Right lobe of liver (tissue), 6 donors: ENCODE results near the gene HDAC4. TPM values are rescaled to one million over a fixed set of nuclear protein-coding genes. Genes with fewer than 3 reads are reported as not detected.
A peak's percentile ranks its signal among the peaks of the same experiment; 100 is the strongest.
"Not testable (repeated sequence)": the region's sequence is repeated elsewhere in the genome, so short reads cannot be mapped to it uniquely, and the experiment has no call there.

Experiments
- ATAC-seq, 4 donors: fragments of 200-7000 bp; cut with Tn5 transposase; one replicate each; pipeline ENCODE4 v1.9.1; 2020; ENCODE audit warnings: mild to moderate bottlenecking in 4 of 4, moderate library complexity in 4 of 4
- DNase-seq, 3 donors: peaks; one replicate each; pipeline ENCODE4 v3.0.0-alpha.2; 2020
- H3K27ac ChIP-seq, 3 donors: fragments of 200-600 bp; one replicate each; pipeline ENCODE4 v1.8.0; 2022
- H3K27me3 ChIP-seq, 2 donors: fragments of 200-600 bp; one replicate each; pipeline ENCODE4 v1.8.0; 2022
- H3K36me3 ChIP-seq, 4 donors: fragments of 200-600 bp; sonication (generic) in 1 of 4; one replicate each; pipeline versions ENCODE4 v1.5.1 to v1.8.0; 2017 to 2022; ENCODE audit warnings: control low read depth in 1 of 4
- H3K4me1 ChIP-seq, 4 donors: fragments of 200-600 bp; sonication (generic) in 1 of 4; one replicate each; pipeline versions ENCODE4 v1.5.1 to v1.8.0; 2017 to 2022; ENCODE audit warnings: control low read depth in 1 of 4
- H3K4me3 ChIP-seq, 3 donors: fragments of 200-600 bp; one replicate each; pipeline ENCODE4 v1.8.0; 2022
- H3K9me3 ChIP-seq, 4 donors: fragments of 200-600 bp; sonication (generic) in 1 of 4; one replicate each; pipeline versions ENCODE4 v1.5.1 to v1.8.0; 2017 to 2022; ENCODE audit warnings: control low read depth in 1 of 4
- POLR2A ChIP-seq: fragments of 450-650 bp; IDR thresholded peaks from one replicate; pipeline ENCODE4 v1.6.1; 2017; ENCODE audit warnings: antibody characterized with exemption, mild to moderate bottlenecking
- WGBS: methylation state at CpG from one replicate; pipeline ENCODE4 v1.1.6; 2018; ENCODE audit warnings: low coverage, low lambda C conversion rate; ENCODE audit not compliant: insufficient coverage; ENCODE audit errors: missing lambda C conversion rate; 5-methylcytosine and 5-hydroxymethylcytosine counted together
- intact Hi-C, 2 donors: fragments of 100-400 bp; cut with DNase I; formaldehyde crosslinking; loops; one replicate each; pipeline versions ENCODE4 v1.11.2 to v1.14.1; 2022
- total RNA-seq, 6 experiments: library from RNA; depleted of rRNA in 2 of 6; stranded (reverse); fragments of >200 nt in 2 of 6; fragmentation: NEBNext Ultra II Directional in 3 of 6; extraction: Animal tissue kit (Norgen Biotek cat#: 25700) in 3 of 6; gene quantifications; one replicate each; pipeline versions ENCODE4 v1.1.0 to v1.2.4, GENCODE V29; 2016 to 2023
- TF ChIP-seq, protein P1 (sequence below), 4 donors: fragments of 200-600 bp in 3 of 4; fragments of 450-650 bp in 1 of 4; IDR thresholded peaks; one replicate each; pipeline versions ENCODE4 v1.5.1 to v1.8.0; 2016 to 2022; ENCODE audit warnings: antibody characterized with exemption in 4 of 4, mild to moderate bottlenecking in 2 of 4
- donor health status: DM: no; HTN: yes; CAD: no.
- donor health status: DM: no; HTN: no; CAD: no.
- donor health status: DM: no; HTN: no; CAD: no.
- donor health status: DM: no; HTN: yes; CAD: no.
- donor health status: DM: no; HTN: yes; CAD: no.

The HDAC4 gene
- total RNA-seq, 6 experiments from 2014 or later = 8.9 to 22.4 (median 14.7) TPM

DNA sequence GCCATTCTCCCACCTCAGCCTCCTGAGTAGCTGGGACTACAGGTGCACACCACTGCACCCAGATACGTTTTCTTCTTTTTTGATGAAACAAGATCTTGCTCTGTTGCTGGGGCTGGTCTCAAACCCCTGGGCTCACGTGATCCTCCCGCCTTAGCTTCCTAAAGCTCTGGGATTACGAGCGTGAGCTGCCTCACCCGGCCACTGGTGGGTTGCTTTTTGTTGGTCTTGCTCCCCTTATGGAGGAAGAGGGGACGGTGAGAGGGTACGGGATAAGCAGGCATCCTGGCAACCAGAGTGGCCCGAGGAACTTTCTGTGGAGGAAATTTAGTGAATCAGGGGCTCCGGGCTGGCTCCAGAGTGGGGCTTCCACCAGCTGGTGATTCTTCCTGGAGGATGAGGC is 222.3 kb downstream of the HDAC4 start:
- ATAC-seq (no peak), DNase-seq (peak in 1 of 3 donors; percentile 38)
- Histone ChIP-seq H3K9me3 (no peaks in the 10 kb centered on the region), H3K27ac (no peak overlapping the region), H3K4me3 (no peak overlapping the region), H3K36me3 (peaks cover 0 to 6% (median 2%) of the 10 kb centered on the region in 4 donors), H3K4me1 (no peaks in the 10 kb centered on the region), H3K27me3 (no peaks in the 10 kb centered on the region)
- TF ChIP-seq, protein P1, sequence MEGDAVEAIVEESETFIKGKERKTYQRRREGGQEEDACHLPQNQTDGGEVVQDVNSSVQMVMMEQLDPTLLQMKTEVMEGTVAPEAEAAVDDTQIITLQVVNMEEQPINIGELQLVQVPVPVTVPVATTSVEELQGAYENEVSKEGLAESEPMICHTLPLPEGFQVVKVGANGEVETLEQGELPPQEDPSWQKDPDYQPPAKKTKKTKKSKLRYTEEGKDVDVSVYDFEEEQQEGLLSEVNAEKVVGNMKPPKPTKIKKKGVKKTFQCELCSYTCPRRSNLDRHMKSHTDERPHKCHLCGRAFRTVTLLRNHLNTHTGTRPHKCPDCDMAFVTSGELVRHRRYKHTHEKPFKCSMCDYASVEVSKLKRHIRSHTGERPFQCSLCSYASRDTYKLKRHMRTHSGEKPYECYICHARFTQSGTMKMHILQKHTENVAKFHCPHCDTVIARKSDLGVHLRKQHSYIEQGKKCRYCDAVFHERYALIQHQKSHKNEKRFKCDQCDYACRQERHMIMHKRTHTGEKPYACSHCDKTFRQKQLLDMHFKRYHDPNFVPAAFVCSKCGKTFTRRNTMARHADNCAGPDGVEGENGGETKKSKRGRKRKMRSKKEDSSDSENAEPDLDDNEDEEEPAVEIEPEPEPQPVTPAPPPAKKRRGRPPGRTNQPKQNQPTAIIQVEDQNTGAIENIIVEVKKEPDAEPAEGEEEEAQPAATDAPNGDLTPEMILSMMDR (IDR thresholded peaks at IDR 0.05) = no peak
- TF ChIP-seq POLR2A = no peak
- intact Hi-C loops = no loop called here
- WGBS = 96% methylated on average over 10 of the region's 10 CpGs

DNA sequence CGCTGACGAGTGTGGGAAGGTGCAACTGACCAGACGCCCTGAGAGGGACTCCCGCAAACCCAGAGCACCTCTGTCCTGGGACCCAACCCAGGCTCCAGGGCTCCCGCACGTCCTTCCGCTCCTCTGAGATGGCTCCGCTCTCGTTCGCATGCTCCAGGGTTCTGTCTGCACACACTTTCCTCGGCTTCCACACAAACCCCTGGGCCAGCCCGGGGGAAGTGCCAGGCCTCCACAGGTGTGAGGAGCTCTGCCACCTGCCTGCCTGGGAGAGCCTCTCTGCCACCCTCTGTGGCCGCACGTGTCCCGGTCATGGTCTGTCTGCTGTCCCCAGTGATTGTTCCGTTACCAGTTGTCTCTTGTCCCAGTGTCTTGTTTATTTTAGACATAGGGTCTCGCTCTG is 222.9 kb downstream of the HDAC4 start:
- no peak for TF ChIP-seq POLR2A
- TF ChIP-seq, protein P1 (IDR thresholded peaks at IDR 0.05) = no peak

DNA sequence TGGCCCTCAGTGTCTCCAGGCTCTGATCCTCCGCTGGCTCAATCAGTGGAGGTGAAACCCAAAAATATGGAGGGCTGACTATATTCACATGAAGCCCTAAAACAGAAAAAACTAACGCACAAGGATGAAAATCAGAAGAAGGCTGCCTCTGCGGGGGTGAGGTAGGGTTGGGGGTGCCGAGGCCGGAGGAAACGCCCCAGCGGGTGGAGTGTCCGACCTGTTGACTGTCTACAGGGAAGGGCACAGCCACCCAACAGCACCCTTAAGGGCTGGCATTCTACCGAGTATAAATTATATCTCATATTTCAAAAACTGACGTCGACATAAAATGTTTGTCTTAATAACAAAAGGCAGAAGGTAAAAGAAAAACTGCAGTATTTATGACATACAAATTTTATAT is 223.5 kb downstream of the HDAC4 start:
- WGBS = 92% methylated on average over 11 of the region's 11 CpGs

More for the DNA sequence above, 222.9 kb downstream of the HDAC4 start:
- intact Hi-C loops = no loop called here
- no peaks in the 10 kb centered on the region for H3K27me3 ChIP-seq
- ATAC-seq (no peak), DNase-seq (peak in 1 of 3 donors; percentile 28)
- no peaks in the 10 kb centered on the region for H3K4me1 ChIP-seq
- WGBS = 93% methylated on average over 8 of the region's 17 CpGs
- no peak overlapping the region for H3K27ac ChIP-seq
- H3K9me3 ChIP-seq = no peaks in the 10 kb centered on the region
- H3K4me3 ChIP-seq = no peak overlapping the region
- peaks cover 0 to 6% (median 2%) of the 10 kb centered on the region in 4 donors for H3K36me3 ChIP-seq

DNA sequence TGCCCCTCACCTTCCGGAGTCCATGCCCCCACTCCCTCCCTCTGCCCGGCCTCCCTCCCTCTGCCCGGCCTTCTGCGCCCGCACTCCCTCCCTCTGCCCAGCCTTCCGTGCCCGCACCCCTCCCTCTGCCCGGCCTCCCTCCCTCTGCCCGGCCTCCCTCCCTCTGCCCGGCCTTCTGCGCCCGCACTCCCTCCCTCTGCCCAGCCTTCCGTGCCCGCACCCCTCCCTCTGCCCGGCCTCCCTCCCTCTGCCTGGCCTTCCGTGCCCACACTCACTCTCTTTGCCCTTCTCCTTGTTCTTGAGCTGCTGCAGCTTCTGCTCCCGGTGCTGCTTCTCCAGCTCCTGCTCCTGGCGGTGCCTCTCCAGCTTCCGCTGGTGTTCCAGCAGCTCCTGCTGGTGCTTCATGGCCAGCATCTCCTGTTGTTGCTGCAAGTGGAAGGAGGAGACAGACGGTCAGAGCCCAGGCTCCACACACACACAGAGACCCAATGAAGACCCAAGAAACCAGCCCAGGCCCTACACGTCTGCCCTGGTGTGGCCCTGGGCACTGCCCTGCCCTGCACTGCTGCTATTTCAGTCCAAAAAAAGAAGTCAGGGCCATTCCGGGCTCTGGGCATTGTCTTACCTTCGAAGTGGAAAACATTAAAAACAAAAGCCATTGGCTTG is 224.5 kb downstream of the HDAC4 start:
- H3K4me1 ChIP-seq, H3K27ac ChIP-seq, H3K27me3 ChIP-seq, H3K9me3 ChIP-seq, H3K36me3 ChIP-seq, ATAC-seq, H3K4me3 ChIP-seq, intact Hi-C loops: not testable (repeated sequence)
- peak in 1 of 3 donors; percentile 35 for DNase-seq
- WGBS = 92% methylated on average over 21 of the region's 23 CpGs

More for the DNA sequence above, 223.5 kb downstream of the HDAC4 start:
- H3K4me3 ChIP-seq = no peak overlapping the region
- intact Hi-C loops = no loop called here
- ATAC-seq = no peak
- TF ChIP-seq, protein P1 (IDR thresholded peaks at IDR 0.05) = no peak
- TF ChIP-seq POLR2A = no peak
- no peak overlapping the region for H3K27ac ChIP-seq
- peaks cover 0 to 6% (median 2%) of the 10 kb centered on the region in 4 donors for H3K36me3 ChIP-seq
- no peak for DNase-seq
- no peaks in the 10 kb centered on the region for H3K4me1 ChIP-seq
- H3K27me3 ChIP-seq = no peaks in the 10 kb centered on the region
- H3K9me3 ChIP-seq = no peaks in the 10 kb centered on the region

DNA sequence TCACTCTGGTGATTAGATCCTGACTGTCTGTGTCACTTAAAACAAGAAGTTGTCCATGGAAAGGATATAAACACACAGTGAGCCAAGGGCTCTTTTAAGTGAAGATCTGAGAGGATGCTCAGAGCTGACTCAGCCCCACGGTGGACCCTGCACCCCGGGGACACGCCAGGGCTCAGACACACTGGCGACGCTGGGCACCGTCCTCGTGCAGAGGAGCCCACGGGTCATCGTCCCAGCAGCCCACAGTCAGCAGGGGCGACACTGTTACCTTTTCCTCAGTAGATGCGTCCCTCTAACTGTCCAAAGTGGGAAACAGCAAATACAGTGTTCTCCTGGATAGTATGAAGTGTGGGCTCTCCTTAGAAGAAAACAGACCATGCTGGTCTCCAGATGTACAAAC is 225.6 kb downstream of the HDAC4 start:
- ATAC-seq (no peak), DNase-seq (peak in 1 of 3 donors; percentile 21)
- WGBS = 100% methylated on average over 7 of the region's 11 CpGs
- H3K9me3 ChIP-seq = peaks cover 0 to 4% (median 0%) of the 10 kb centered on the region in 4 donors
- no peaks in the 10 kb centered on the region for H3K4me1 ChIP-seq
- TF ChIP-seq, protein P1 (IDR thresholded peaks at IDR 0.05) = no peak
- no peak for TF ChIP-seq POLR2A
- intact Hi-C loops = no loop called here
- H3K27ac ChIP-seq = no peak overlapping the region
- no peak overlapping the region for H3K4me3 ChIP-seq
- no peaks in the 10 kb centered on the region for H3K27me3 ChIP-seq
- H3K36me3 ChIP-seq = peaks cover 0 to 6% (median 0%) of the 10 kb centered on the region in 4 donors
